T-cell (primary cell): Measurements from ENCODE around the gene LDHAL6B. TPM values are rescaled to one million over a fixed set of nuclear protein-coding genes. Genes with fewer than 3 reads are reported as not detected.

ENCODE experiments used
- ATAC-seq, 4 experiments: fragments of 200-7000 bp in 3 of 4; fragments of 150-1000 bp in 1 of 4; cut with Tn5 transposase; replicated peaks in 1 of 4; 1 replicate in 3 of 4; 2 replicates in 1 of 4; pipeline ENCODE4 v1.10.0; 2021; ENCODE audit warnings: moderate library complexity in 3 of 4, mild to moderate bottlenecking in 2 of 4, moderate number of reproducible peaks in 1 of 4
- CTCF ChIA-PET, 2 donors: fragments of 300-600 bp; sonication (Branson Sonifier 250); formaldehyde crosslinking; loops; one replicate each; lab custom pipeline; 2022; ENCODE audit warnings: antibody characterized with exemption in 2 of 2; lab: Charles Lee
- POLR2A ChIA-PET, 2 donors: fragments of 300-600 bp; sonication (Branson Sonifier 250); formaldehyde crosslinking; loops; one replicate each; lab custom pipeline; 2022; ENCODE audit warnings: antibody characterized with exemption in 2 of 2; lab: Charles Lee
- DNase-seq, 35 experiments: peaks; one replicate each; pipeline versions ENCODE4 v3.0.0 to v3.0.0-alpha.2; 2013 to 2023
- H3K27ac ChIP-seq: one replicate; pipeline ENCODE4 v1.5.1; 2013; ENCODE audit warnings: low read length
- H3K27me3 ChIP-seq, 2 experiments: replicated peaks in 1 of 2; 1 replicate in 1 of 2; 2 replicates in 1 of 2; pipeline versions ENCODE4 v1.6.1 to v1.7.0; 2013; ENCODE audit warnings: low read length in 1 of 2, mixed read lengths in 1 of 2; ENCODE audit not compliant: control insufficient read depth in 2 of 2, insufficient read depth in 2 of 2; ENCODE audit errors: extremely low read depth in 1 of 2
- H3K36me3 ChIP-seq, 2 donors: 1 replicate in 1 of 2; 2 replicates in 1 of 2; pipeline versions ENCODE4 v1.6.1 to v1.7.0; 2013; ENCODE audit warnings: low read length in 1 of 2; ENCODE audit not compliant: control insufficient read depth in 2 of 2, insufficient read depth in 1 of 2; ENCODE audit errors: extremely low read depth in 1 of 2
- H3K4me1 ChIP-seq, 2 experiments: 1 replicate in 1 of 2; 2 replicates in 1 of 2; pipeline versions ENCODE4 v1.6.1 to v1.7.0; 2013; ENCODE audit warnings: low read length in 2 of 2, mixed read lengths in 1 of 2; ENCODE audit not compliant: insufficient read depth in 2 of 2, control insufficient read depth in 1 of 2; ENCODE audit errors: extremely low read depth in 1 of 2
- H3K4me3 ChIP-seq, 2 donors: 1 replicate in 1 of 2; 2 replicates in 1 of 2; pipeline versions ENCODE4 v1.5.1 to v1.7.0; 2013; ENCODE audit warnings: mild to moderate bottlenecking in 2 of 2, low read length in 1 of 2, moderate library complexity in 1 of 2; ENCODE audit not compliant: control insufficient read depth in 1 of 2; ENCODE audit errors: extremely low read depth in 1 of 2
- H3K9me3 ChIP-seq: 2 replicates; pipeline ENCODE4 v1.7.0; 2013
- H3K27ac Mint-ChIP-seq, 2 donors: one replicate each; pipeline ENCODE4 v1.8.0; 2020 to 2021; ENCODE audit warnings: mild to moderate bottlenecking in 2 of 2, mixed read lengths in 2 of 2
- H3K27me3 Mint-ChIP-seq, 2 donors: one replicate each; pipeline ENCODE4 v1.8.0; 2021 to 2022; ENCODE audit warnings: mixed read lengths in 2 of 2
- H3K36me3 Mint-ChIP-seq: one replicate; pipeline ENCODE4 v1.8.0; 2021; ENCODE audit warnings: mixed read lengths
- H3K4me1 Mint-ChIP-seq, 3 donors: one replicate each; pipeline ENCODE4 v1.8.0; 2020 to 2022; ENCODE audit warnings: mixed read lengths in 3 of 3, mild to moderate bottlenecking in 1 of 3
- H3K4me3 Mint-ChIP-seq, 3 donors: one replicate each; pipeline ENCODE4 v1.8.0; 2020 to 2022; ENCODE audit warnings: mild to moderate bottlenecking in 3 of 3, mixed read lengths in 3 of 3, moderate library complexity in 3 of 3
- H3K9me3 Mint-ChIP-seq, 3 donors: one replicate each; pipeline ENCODE4 v1.8.0; 2020 to 2022; ENCODE audit warnings: mixed read lengths in 3 of 3
- WGBS: methylation state at CpG from one replicate; pipeline ENCODE4 v1.1.5; 2013; ENCODE audit warnings: missing lambda C conversion rate; ENCODE audit not compliant: insufficient coverage; 5-methylcytosine and 5-hydroxymethylcytosine counted together
- total RNA-seq, 35 experiments: library from RNA in 6 of 35; stranded (reverse) in 6 of 35; fragments of 120-200 nt in 1 of 35; gene quantifications; one replicate each; pipeline versions ENCODE4 v1.2.1 to v1.2.4 and lab custom pipeline; 2013 to 2026

The LDHAL6B gene
- total RNA-seq, 5 donors from 2014 or later (not counting 1 experiment from before 2014, with no cell fraction given): not detected

GRCh38 chr15:59170295-59171066 is 36.2 kb upstream of the LDHAL6B start:
- H3K36me3 ChIP-seq: no peaks in the 10 kb centered on the region
- no peak overlapping the region for H3K27ac ChIP-seq
- DNase-seq: no peak
- peaks cover 0 to 8% of the 10 kb centered on the region in 2 donors for H3K27me3 Mint-ChIP-seq
- whole genome bisulfite sequencing: 67% methylated on average over 9 of the region's 12 CpGs
- H3K27ac Mint-ChIP-seq: no peak overlapping the region
- no peak overlapping the region for H3K4me3 ChIP-seq
- ChIA-PET POLR2A (interaction anchor here in 1 of 2 donors (0.6 kb wide), 1 partner anchor 17 kb away, joined by 4 read pairs; no protein-coding TSS in a partner anchor), CTCF (interaction anchor here (0.6 to 1.0 kb wide), 2 partner anchors 59 to 190 kb away, joined by 3 to 5 read pairs; no protein-coding TSS in a partner anchor)
- no peak for ATAC-seq
- H3K4me3 Mint-ChIP-seq: no peak overlapping the region
- peaks cover 0 to 3% of the 10 kb centered on the region in 2 experiments for H3K27me3 ChIP-seq
- no peaks in the 10 kb centered on the region for H3K4me1 ChIP-seq
- no peaks in the 10 kb centered on the region for H3K9me3 Mint-ChIP-seq
- H3K4me1 Mint-ChIP-seq: no peaks in the 10 kb centered on the region
- no peaks in the 10 kb centered on the region for H3K9me3 ChIP-seq
- no peaks in the 10 kb centered on the region for H3K36me3 Mint-ChIP-seq

- H3K9me3 ChIP-seq: no peaks in the 10 kb centered on the region
Measured at GRCh38 chr15:59171067-59171397, 35.6 kb upstream of the LDHAL6B start.

GRCh38 chr15:59172289-59172901 is 34.2 kb upstream of the LDHAL6B start:
- ATAC-seq (no peak), DNase-seq (no peak)
- no peaks in the 10 kb centered on the region for H3K36me3 Mint-ChIP-seq
- Histone ChIP-seq H3K4me3 (no peak overlapping the region), H3K4me1 (no peaks in the 10 kb centered on the region), H3K27me3 (peaks cover 0 to 3% of the 10 kb centered on the region in 2 experiments), H3K27ac (no peak overlapping the region), H3K9me3 (no peaks in the 10 kb centered on the region), H3K36me3 (no peaks in the 10 kb centered on the region)
- H3K4me3 Mint-ChIP-seq: no peak overlapping the region
- no peaks in the 10 kb centered on the region for H3K9me3 Mint-ChIP-seq
- H3K27ac Mint-ChIP-seq: no peak overlapping the region
- ChIA-PET POLR2A (no interaction called here), CTCF (interaction anchor here in 1 of 2 donors (0.6 kb wide), 1 partner anchor 8 kb away, joined by 3 read pairs; no protein-coding TSS in a partner anchor)
- H3K27me3 Mint-ChIP-seq: peaks cover 5 to 11% of the 10 kb centered on the region in 2 donors
- 98% methylated on average over 4 of the region's 7 CpGs for WGBS
- H3K4me1 Mint-ChIP-seq: no peaks in the 10 kb centered on the region

More at GRCh38 chr15:59171067-59171397, 35.6 kb upstream of the LDHAL6B start:
- H3K27me3 ChIP-seq: peaks cover 0 to 3% of the 10 kb centered on the region in 2 experiments
- Mint-ChIP-seq H3K27ac (no peak overlapping the region), H3K27me3 (peaks cover 3 to 11% of the 10 kb centered on the region in 2 donors), H3K4me3 (no peak overlapping the region), H3K36me3 (no peaks in the 10 kb centered on the region), H3K9me3 (no peaks in the 10 kb centered on the region), H3K4me1 (no peaks in the 10 kb centered on the region)
- no peaks in the 10 kb centered on the region for H3K36me3 ChIP-seq
- no peak overlapping the region for H3K4me3 ChIP-seq
- no peak overlapping the region for H3K27ac ChIP-seq
- ChIA-PET POLR2A (no interaction called here), CTCF (no interaction called here)
- ATAC-seq (no peak), DNase-seq (no peak)
- H3K4me1 ChIP-seq: no peaks in the 10 kb centered on the region
- 91% methylated on average over 6 of the region's 8 CpGs for WGBS

- no CpG with 5 or more reads among the region's 5 CpGs for WGBS
- ChIA-PET POLR2A (no interaction called here), CTCF (interaction anchor here in 1 of 2 donors (0.6 kb wide), 1 partner anchor 9 kb away, joined by 3 read pairs; no protein-coding TSS in a partner anchor)
- Mint-ChIP-seq H3K4me1 (no peaks in the 10 kb centered on the region), H3K4me3 (no peak overlapping the region), H3K27me3 (peaks cover 5 to 11% of the 10 kb centered on the region in 2 donors), H3K27ac (no peak overlapping the region), H3K9me3 (no peaks in the 10 kb centered on the region), H3K36me3 (no peaks in the 10 kb centered on the region)
- Histone ChIP-seq H3K27me3 (peaks cover 0 to 6% of the 10 kb centered on the region in 2 experiments), H3K4me1 (no peaks in the 10 kb centered on the region), H3K4me3 (no peak overlapping the region), H3K27ac (no peak overlapping the region), H3K36me3 (no peaks in the 10 kb centered on the region), H3K9me3 (no peaks in the 10 kb centered on the region)
- DNase-seq: no peak
- ATAC-seq: no peak
Measured at GRCh38 chr15:59173194-59173593, 33.4 kb upstream of the LDHAL6B start.

GRCh38 chr15:59174151-59174834 is 32.4 kb upstream of the LDHAL6B start:
- H3K4me1 Mint-ChIP-seq: no peaks in the 10 kb centered on the region
- H3K4me1 ChIP-seq: no peaks in the 10 kb centered on the region
- POLR2A ChIA-PET: no interaction called here

More at GRCh38 chr15:59174151-59174834, 32.4 kb upstream of the LDHAL6B start:
- Mint-ChIP-seq H3K27ac (no peak overlapping the region), H3K36me3 (no peaks in the 10 kb centered on the region), H3K9me3 (no peaks in the 10 kb centered on the region), H3K27me3 (peaks cover 10 to 19% of the 10 kb centered on the region in 2 donors), H3K4me3 (no peak overlapping the region)
- Histone ChIP-seq H3K4me3 (no peak overlapping the region), H3K36me3 (no peaks in the 10 kb centered on the region), H3K27me3 (peaks cover 0 to 8% of the 10 kb centered on the region in 2 experiments), H3K27ac (no peak overlapping the region), H3K9me3 (no peaks in the 10 kb centered on the region)
- WGBS: 89% methylated on average over 3 of the region's 12 CpGs
- no peak for ATAC-seq
- no peak for DNase-seq
- CTCF ChIA-PET: interaction anchor here in 1 of 2 donors (1.0 to 1.1 kb wide), 2 partner anchors 354 to 362 kb away, joined by 3 read pairs; no protein-coding TSS in a partner anchor
